ENCODE measurements around the gene RAD21L1. TPM values are rescaled to one million over a fixed set of nuclear protein-coding genes. Genes with fewer than 3 reads are reported as not detected.

Gene RAD21L1
- total and polyA plus RNA-seq, 2 donors (not counting 3 experiments of a cell fraction or from before 2014, with no cell fraction given): 0.06 TPM; not detected in 1

DNA sequence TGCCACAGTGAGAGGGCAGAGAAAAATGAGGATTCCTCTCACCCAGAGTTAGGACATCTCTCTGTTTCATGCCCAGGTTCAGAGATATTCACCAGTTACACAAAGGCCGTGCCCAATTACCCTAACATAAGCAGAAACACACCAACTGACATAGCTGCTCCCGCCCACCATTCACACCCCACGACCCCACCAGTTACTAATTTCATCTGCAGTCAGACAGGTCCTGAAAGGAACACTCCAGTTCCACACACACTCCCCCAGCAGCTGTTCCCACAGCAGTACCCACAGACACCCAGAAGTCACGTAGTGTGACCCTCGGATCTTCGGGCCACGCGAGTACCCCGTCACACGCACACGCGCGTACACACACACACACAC lies 41.6 kb upstream of the RAD21L1 start:
- H3K27ac ChIP-seq (ENCODE audit: insufficient read depth, low read depth, low read length): no peak overlapping the region
- H3K9me1 ChIP-seq (replicated peaks; ENCODE audit: control insufficient read depth, extremely low read depth, insufficient read depth, low read length): no peaks in the 10 kb centered on the region
- no TSS peak for BruUV-seq (replicated peaks)
- dilution Hi-C loops (cut with MboI; ENCODE audit: extremely low pct_ligation_motif_present, low sequenced_read_pairs) (no loop called here), intact Hi-C loops (cut with micrococcal nuclease) (loop anchor here (2.0 to 10.0 kb wide), 3 partner anchors 75 to 365 kb away; no protein-coding TSS in a partner anchor)
- no peaks in the 10 kb centered on the region for H4K20me1 ChIP-seq (replicated peaks; ENCODE audit: control insufficient read depth, extremely low read depth, insufficient read depth, low read length)
- POLR2A ChIA-PET: no interaction called here
- peaks cover 12 to 22% of the 10 kb centered on the region in 2 experiments for H3K27me3 ChIP-seq (ENCODE audit: control insufficient read depth in 2 of 2, insufficient read depth in 2 of 2, low read length in 2 of 2)
- no peak overlapping the region for H3K4me3 ChIP-seq (replicated peaks in 1 of 3; ENCODE audit: insufficient read depth in 1 of 3, low read depth in 1 of 3, low read length in 3 of 3)
- H3K4me1 ChIP-seq (ENCODE audit: control insufficient read depth, extremely low read depth, insufficient read depth, low read length): no peaks in the 10 kb centered on the region
- H3K36me3 ChIP-seq (ENCODE audit: control insufficient read depth in 2 of 2, extremely low read depth in 1 of 2, insufficient read depth in 2 of 2, low read length in 2 of 2): no peaks in the 10 kb centered on the region
- DNase-seq (ENCODE audit: low read depth, low spot score) (no peak), FAIRE-seq (no peak)
- H3K4me2 ChIP-seq (ENCODE audit: insufficient read depth, low read length): no peak overlapping the region
- no peaks in the 10 kb centered on the region for H3K79me2 ChIP-seq (ENCODE audit: control insufficient read depth, insufficient read depth, low read length)
- TF ChIP-seq POLR2AphosphoS5 (IDR thresholded peaks at IDR 0.05; ENCODE audit: insufficient read depth, low read depth, low read length) (no peak), EZH2 (IDR thresholded peaks at IDR 0.05; ENCODE audit: borderline replicate concordance, low read depth, low read length, severe bottlenecking) (no peak), POLR2A (IDR thresholded peaks at IDR 0.05; ENCODE audit: low read depth, low read length) (no peak), FOS (IDR thresholded peaks at IDR 0.05; ENCODE audit: borderline replicate concordance, insufficient read depth, low read length) (no peak), MYC (IDR thresholded peaks at IDR 0.05; ENCODE audit: low read depth, low read length) (no peak), JUN (IDR thresholded peaks at IDR 0.05; ENCODE audit: borderline replicate concordance, insufficient read depth, insufficient read length, low read depth) (no peak), GATA2 (IDR thresholded peaks at IDR 0.05; ENCODE audit: insufficient read depth, insufficient read length, low read depth, low read length) (no peak)
- TF ChIP-seq, protein P1, sequence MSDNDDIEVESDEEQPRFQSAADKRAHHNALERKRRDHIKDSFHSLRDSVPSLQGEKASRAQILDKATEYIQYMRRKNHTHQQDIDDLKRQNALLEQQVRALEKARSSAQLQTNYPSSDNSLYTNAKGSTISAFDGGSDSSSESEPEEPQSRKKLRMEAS (IDR thresholded peaks at IDR 0.05; ENCODE audit: insufficient read depth, insufficient read length): no peak
- TF ChIP-seq, protein P2, sequence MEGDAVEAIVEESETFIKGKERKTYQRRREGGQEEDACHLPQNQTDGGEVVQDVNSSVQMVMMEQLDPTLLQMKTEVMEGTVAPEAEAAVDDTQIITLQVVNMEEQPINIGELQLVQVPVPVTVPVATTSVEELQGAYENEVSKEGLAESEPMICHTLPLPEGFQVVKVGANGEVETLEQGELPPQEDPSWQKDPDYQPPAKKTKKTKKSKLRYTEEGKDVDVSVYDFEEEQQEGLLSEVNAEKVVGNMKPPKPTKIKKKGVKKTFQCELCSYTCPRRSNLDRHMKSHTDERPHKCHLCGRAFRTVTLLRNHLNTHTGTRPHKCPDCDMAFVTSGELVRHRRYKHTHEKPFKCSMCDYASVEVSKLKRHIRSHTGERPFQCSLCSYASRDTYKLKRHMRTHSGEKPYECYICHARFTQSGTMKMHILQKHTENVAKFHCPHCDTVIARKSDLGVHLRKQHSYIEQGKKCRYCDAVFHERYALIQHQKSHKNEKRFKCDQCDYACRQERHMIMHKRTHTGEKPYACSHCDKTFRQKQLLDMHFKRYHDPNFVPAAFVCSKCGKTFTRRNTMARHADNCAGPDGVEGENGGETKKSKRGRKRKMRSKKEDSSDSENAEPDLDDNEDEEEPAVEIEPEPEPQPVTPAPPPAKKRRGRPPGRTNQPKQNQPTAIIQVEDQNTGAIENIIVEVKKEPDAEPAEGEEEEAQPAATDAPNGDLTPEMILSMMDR (IDR thresholded peaks at IDR 0.05; ENCODE audit: extremely low read depth in 1 of 2, insufficient read depth in 1 of 2, low read depth in 1 of 2, low read length in 2 of 2): no peak
- no peaks in the 10 kb centered on the region for H3K9me3 ChIP-seq (replicated peaks; ENCODE audit: control insufficient read depth, insufficient read depth, low read length)
- CTCF ChIA-PET: interaction anchor here (0.9 to 1.7 kb wide), 2 partner anchors 15 to 76 kb away, joined by 3 to 7 read pairs; no protein-coding TSS in a partner anchor
- H3K9ac ChIP-seq (replicated peaks; ENCODE audit: extremely low read depth, insufficient read depth, low read length): no peak overlapping the region
- no peak overlapping the region for H2AFZ ChIP-seq (ENCODE audit: low read depth, low read length)
